UCSD-AML1 (cell line): Measurements from ENCODE around the gene AK8.
"Not testable (repeated sequence)": the region's sequence is repeated elsewhere in the genome, so short reads cannot be mapped to it uniquely, and the experiment has no call there.

Experiments used
- DNase-seq: peaks from one replicate; lab custom pipeline; 2025; ENCODE audit not compliant: unreplicated experiment; lab: John Stamatoyannopoulos, UW

Gene AK8

GRCh38 chr9:132774886-132775285, 103.2 kb downstream of the AK8 start:
- DNase-seq, result no peak

GRCh38 chr9:132773764-132774339, 104.2 kb downstream of the AK8 start:
- DNase-seq, result no peak

DNA sequence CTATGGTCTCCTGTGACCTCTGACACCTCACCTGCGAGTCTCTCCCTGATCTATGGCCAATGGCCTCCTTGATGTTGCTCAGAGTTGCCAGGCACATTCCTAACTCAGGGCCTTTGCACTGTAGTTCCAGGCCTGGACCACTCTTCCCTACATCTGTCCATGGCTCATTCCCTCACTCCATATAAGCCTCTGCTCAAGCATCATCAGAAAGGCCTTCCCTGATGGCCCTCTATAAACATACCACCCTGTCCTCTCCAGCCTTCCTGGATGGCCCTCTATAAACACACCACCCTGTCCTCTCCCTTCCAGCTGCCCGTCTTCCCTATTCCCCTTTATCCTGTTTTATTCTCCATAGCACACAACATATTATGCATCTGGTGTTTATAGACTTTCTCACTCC, 105.0 kb downstream of the AK8 start:
- DNase-seq, result no peak

DNA sequence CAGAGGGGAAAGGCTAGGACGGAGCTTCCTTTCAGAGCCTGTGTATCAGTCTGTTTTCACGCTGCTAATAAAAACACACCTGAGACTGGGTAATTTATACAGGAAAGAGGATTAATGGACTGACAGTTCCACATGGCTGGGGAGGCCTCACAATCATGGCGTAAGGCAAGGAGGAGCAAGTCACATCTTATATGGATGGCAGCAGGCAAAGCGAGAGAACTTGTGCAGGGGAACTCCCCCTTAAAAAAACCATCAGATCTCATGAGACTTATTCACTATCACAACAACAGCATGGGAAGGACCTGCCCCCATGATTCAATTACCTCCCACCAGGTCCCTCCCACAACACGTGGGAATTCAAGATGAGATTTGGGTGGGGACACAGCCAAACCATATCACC, 106.3 kb downstream of the AK8 start:
- DNase-seq, result not testable (repeated sequence)

DNA sequence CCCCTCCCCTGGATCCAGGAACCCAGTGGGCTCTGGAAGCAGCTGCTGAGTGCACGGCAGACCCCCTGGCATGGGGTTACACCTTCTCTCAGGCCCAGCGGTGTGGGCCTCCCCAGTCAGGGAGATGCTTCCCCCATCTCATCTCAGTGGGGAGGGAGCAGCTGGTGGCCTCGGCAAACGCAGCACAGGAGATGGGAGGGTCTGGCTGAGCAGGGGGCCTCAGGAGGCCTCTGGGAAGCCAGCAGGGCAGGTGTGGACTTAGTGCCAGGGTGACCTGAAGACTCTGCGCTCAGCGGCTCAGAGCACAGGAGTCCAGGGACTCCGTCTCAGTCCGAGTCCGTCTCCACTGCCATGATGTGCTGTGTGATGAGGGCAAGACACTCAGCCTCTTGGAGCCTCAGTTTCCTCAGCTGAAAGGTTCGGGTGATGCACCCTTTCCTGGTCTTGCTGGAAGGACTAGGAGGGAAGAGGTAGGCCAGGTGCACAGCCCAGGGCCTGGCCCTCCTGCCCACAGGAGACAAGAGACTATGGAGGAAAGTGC, 107.2 kb downstream of the AK8 start:
- no peak for DNase-seq

DNA sequence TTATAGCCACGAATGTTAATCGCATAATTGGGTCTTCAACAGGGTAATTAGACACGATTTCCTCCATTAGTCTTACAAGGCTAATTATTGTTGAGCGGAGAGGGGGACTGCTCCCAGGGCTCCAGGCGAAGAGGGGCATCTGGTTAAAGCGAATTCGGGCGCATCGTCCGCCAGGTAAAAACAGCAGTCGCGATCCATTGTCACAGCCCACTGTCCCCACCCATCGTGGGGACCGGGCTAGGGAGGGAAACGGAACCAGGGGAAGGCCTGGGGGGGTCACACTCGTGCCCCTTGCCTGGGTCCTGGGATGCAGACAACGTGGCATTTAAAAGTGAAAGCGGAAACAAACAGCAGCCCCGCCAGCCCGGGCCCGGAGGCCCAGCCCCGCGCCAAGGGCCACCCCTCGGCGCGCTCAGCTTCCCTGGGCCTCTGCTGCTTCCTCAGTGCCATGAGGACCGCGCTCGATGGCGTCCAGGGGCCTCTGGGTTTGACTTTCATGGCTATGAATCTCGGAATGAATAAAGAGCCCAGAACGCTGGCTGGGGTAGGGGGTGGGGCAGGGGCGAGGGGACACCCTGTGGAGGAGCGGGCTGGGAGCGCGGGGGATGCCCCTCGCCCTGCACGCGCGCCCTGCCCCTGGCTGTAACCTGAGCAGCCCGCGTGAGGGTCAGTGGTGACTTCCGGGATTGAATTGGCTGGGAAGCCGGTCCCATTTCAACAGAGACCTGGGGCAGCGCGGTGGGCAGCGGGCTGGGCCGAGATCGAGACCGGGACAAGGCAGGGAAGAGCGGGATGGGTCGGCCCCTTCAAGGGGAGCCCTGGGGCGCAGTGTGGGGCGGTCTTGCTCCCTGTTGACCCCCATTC, 107.9 kb downstream of the AK8 start:
- peak; percentile 75 for DNase-seq

DNA sequence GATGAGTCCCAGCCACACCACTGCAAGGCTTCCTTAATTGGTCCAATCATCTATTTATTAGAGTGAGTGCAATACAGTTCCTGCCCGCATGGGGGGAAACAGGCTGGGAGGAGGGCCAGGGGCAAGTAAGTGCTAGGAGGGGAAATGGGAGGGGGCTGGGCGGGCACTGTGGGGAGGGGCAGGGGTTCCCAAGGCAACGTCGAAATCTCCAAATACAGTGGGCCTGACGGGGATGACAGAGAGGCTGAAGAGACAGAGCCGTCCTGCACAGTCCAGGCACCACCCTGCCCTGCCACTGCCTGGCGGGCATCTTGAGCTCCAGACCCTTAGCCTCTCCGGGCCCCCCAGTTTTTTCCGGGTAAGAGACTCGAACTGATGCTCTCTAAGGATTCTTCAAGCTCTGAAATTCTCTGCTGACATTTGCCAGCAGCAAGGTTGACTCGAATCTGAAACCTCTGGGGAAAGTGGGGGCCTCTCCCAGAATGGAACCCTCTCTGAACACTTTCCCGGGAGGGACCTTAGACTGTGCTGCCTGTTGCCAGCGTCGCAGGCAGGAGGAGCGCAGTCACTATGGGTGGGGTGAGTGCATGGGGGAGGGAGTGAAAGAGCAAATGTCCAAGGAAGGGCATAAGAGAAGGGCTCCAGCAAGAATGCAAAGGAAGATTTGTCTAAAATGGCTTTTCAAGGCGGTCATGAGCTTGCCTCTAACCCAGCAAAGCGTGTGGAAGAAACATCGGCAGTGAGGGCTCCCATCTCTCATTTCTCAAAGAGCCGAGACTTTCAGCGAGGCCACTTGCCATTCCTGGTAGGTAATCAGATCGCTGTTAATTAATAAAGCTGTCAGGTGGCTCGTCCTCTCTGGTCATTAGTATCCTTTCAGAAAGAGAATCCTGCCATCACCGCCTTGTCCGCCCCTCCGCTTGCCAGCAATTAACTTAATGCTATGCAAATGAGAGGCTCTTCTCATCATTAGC, 108.9 kb downstream of the AK8 start:
- DNase-seq, result peak; percentile 78

GRCh38 chr9:132763574-132763973, 114.5 kb downstream of the AK8 start:
- no peak for DNase-seq

- DNase-seq, result no peak
Observed at GRCh38 chr9:132762896-132763295, 115.2 kb downstream of the AK8 start.

GRCh38 chr9:132761602-132762001, 116.5 kb downstream of the AK8 start:
- DNase-seq, result no peak

DNA sequence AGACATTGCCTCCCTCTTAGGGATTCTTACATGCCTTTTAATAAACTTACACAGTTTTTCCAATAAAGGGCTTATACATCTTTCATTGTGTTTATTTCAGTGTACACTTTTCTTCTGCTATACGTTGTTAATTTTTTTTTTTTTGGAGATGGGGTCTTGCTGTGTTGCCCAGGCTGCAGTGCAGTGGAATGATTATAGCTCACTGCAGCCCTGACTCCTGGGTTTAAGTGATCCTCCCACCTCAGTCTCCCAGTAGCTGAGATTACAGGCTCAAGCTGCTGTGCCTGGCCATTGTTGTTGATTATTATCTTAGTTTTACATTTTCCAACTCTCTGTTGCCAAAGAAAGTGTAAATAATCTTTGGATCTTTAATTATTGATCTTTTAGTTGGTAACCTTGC, 118.0 kb downstream of the AK8 start:
- DNase-seq, result no peak

DNA sequence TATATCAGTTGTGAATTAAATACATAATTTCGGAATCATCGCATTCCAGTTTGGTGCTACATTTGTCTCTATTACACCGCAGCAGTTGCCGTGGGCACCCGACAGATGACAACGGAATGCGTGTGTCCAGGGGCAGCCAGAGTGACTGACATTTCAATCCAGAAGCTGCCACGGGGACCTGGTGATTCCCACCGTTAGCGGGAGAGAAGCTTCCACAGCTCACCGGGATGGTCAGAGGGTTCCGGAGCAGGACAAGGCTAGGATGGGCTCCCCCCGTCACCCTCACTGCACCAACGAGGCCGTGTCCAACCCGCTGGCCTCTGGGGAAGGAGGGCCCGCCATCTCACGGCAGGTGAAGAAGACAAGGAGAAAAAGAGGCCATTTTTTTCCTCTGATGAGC, 121.1 kb downstream of the AK8 start:
- DNase-seq, result no peak

DNA sequence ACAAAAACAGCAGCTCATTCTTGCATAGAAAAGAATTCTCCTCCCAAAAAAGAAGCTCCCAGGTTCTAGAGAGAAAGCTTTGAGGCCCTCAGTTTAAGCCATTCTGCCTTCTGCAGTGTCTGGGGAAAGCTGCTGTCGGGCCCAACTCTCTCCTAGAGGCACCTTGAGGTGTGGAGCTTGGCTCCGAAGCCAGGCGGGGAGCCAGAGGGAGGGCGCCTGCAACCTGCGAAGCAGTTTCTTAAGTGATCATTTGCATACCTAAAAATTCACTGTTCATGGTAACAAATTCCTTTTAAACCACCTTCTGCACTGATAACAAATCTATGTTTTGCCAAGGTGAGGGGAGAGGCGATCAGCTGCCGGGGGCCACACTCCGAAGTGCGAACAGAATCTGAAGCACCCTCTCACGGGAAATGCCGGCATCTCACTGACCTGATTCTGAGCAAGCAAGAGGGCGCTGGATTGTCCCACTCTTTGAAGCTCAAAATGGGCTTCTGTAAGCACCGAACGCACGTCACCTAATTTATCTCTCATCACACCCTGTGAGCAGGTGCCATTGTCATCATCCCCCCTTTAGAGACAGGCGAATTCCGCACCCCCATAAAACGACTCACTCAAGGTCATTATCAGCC, 121.8 kb downstream of the AK8 start:
- no peak for DNase-seq

GRCh38 chr9:132755096-132755495, 123.0 kb downstream of the AK8 start:
- no peak for DNase-seq

GRCh38 chr9:132754236-132754635, 123.8 kb downstream of the AK8 start:
- no peak for DNase-seq

DNA sequence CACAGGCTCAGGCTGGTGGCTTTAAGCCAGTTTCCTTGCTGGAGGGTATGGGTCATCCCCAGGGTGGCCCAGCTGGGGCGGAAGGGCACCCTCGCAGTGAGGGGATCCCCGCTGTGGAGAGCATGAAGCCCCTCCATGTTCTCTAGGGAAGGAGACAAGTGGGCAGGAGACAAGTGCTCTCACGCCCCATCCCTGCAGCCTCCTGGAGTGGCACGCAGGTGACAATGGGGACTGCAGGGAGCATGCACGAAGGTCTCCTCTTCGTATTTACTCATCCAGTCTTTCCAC, 124.5 kb downstream of the AK8 start:
- DNase-seq, result no peak

DNA sequence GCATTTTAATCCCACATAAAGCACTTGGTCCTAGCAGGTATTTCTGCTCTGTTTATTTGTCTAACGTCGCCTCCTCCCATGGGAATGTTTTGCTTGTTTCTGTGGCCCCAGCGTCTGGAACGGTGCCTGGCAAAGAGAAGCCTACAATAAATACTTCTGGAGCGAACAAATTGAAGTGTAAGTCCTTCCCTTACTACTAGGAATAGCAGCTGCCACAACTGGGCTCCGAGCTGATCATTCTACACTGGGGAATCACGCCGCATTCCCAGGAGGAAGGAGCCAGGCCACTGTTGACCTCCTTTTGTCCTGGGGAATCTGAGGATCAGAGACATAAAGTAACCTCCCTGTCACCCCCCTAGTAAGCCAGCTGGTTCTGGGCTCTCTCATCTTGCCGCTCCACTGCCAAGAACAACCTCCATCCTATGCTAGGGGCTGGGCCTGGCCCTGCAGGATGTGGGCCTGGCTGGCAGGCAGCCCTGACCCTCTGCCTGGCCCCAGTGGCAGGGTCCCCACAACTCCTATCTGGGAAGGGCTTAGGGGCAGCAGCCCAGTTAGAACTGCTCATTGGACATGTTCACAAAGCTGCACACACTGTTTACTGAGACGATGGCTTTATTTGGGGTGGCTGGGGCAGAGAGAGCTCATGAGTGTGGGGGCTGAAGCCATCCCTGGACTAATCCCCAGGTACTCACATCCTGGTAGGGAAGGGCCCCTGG, 125.0 kb downstream of the AK8 start:
- no peak for DNase-seq

GRCh38 chr9:132750668-132751067, 127.4 kb downstream of the AK8 start:
- DNase-seq, result no peak

DNA sequence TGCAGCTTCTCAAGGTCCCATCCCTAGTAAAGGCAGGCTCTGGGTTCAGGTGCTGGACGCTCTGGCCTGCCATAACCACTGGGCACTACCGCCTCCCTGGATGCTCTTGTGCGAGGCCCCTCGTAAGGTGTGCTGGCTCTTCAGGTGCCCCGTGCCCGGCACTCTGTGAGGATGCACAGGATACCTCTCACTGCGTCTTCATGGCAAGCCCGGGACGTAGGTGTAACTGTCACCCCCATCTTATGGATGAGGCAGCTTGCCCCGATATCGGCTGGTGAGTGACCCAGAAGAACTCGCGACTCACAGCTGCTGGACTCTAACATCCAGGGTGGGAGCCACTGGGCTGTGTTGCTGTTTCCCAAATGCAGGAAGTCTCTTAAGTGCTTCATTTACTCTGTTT, 128.8 kb downstream of the AK8 start:
- no peak for DNase-seq

GRCh38 chr9:132748450-132748849, 129.6 kb downstream of the AK8 start:
- no peak for DNase-seq
